ENCODE data around the gene FCHO1.
A peak's percentile ranks its signal among the peaks of the same experiment; 100 is the strongest.
"Not testable (repeated sequence)": the region's sequence is repeated elsewhere in the genome, so short reads cannot be mapped to it uniquely, and the experiment has no call there.

FCHO1 gene

GRCh38 chr19:17755977-17756670 lies 4.8 kb downstream of the FCHO1 start:
- intact Hi-C loops (cut with DNase I) = no loop called here
- DNase-seq = peak; percentile 83 to 99 (median 91)

- intact Hi-C loops (cut with DNase I) = no loop called here
- DNase-seq = peak; percentile 89 to 99 (median 96)
These were observed 5.8 kb downstream of the FCHO1 start for GRCh38 chr19:17757125-17757524.

- intact Hi-C loops (cut with DNase I) = no loop called here
- no peak for DNase-seq
These were observed 7.2 kb downstream of the FCHO1 start for GRCh38 chr19:17758515-17758914.

- intact Hi-C loops (cut with DNase I) = no loop called here
- no peak for DNase-seq
These were observed 9.9 kb downstream of the FCHO1 start for GRCh38 chr19:17761148-17761547.

- peak in 5 of 10 donors; percentile 53 to 93 (median 75) for DNase-seq
- intact Hi-C loops (cut with DNase I) = no loop called here
These were observed 11.4 kb downstream of the FCHO1 start for GRCh38 chr19:17762505-17763229.

GRCh38 chr19:17764348-17764747 lies 13.1 kb downstream of the FCHO1 start:
- intact Hi-C loops (cut with DNase I) = no loop called here
- DNase-seq = no peak

- peak in 4 of 10 donors; percentile 17 to 91 (median 54) for DNase-seq
- intact Hi-C loops (cut with DNase I) = no loop called here
These were observed 13.9 kb downstream of the FCHO1 start for GRCh38 chr19:17765069-17765618.

- intact Hi-C loops (cut with DNase I) = loop anchor here (1.0 kb wide), 1 partner anchor 62 kb away; no protein-coding TSS in a partner anchor
- DNase-seq = peak in 9 of 10 donors; percentile 50 to 97 (median 80)
These were observed 15.4 kb downstream of the FCHO1 start for GRCh38 chr19:17766543-17767131.

- intact Hi-C loops (cut with DNase I) = no loop called here
- DNase-seq = no peak
These were observed 16.3 kb downstream of the FCHO1 start for GRCh38 chr19:17767559-17767958.

GRCh38 chr19:17770613-17771012 lies 19.3 kb downstream of the FCHO1 start:
- intact Hi-C loops (cut with DNase I) = no loop called here
- peak in 2 of 10 donors; percentile 80 to 84 for DNase-seq

- intact Hi-C loops (cut with DNase I) = no loop called here
- DNase-seq = no peak
These were observed 20.9 kb downstream of the FCHO1 start for GRCh38 chr19:17772172-17772571.

GRCh38 chr19:17775245-17775927 lies 24.1 kb downstream of the FCHO1 start:
- DNase-seq = peak in 1 of 10 donors; percentile 49
- intact Hi-C loops (cut with DNase I) = loop anchor here (5.0 kb wide), 1 partner anchor 163 kb away; no protein-coding TSS in a partner anchor

GRCh38 chr19:17775991-17776803 lies 24.9 kb downstream of the FCHO1 start:
- intact Hi-C loops (cut with DNase I) = loop anchor here (5.0 kb wide), 1 partner anchor 164 kb away; no protein-coding TSS in a partner anchor
- DNase-seq = no peak

- intact Hi-C loops (cut with DNase I) = loop anchor here (5.0 kb wide), 1 partner anchor 166 kb away; no protein-coding TSS in a partner anchor
- DNase-seq = not testable (repeated sequence)
These were observed 26.6 kb downstream of the FCHO1 start for GRCh38 chr19:17777840-17778239.

- intact Hi-C loops (cut with DNase I) = loop anchor here (5.0 kb wide), 1 partner anchor 166 kb away; no protein-coding TSS in a partner anchor
- DNase-seq = peak in 4 of 10 donors; percentile 28 to 91 (median 81)
These were observed 27.1 kb downstream of the FCHO1 start for GRCh38 chr19:17778251-17778967.

- DNase-seq = peak in 5 of 10 donors; percentile 28 to 92 (median 44)
- intact Hi-C loops (cut with DNase I) = loop anchor here (5.0 kb wide), 1 partner anchor 167 kb away; no protein-coding TSS in a partner anchor
These were observed 28.0 kb downstream of the FCHO1 start for GRCh38 chr19:17778968-17779929.

GRCh38 chr19:17780781-17781180 lies 29.5 kb downstream of the FCHO1 start:
- intact Hi-C loops (cut with DNase I) = loop anchor here (5.0 kb wide), 1 partner anchor 78 kb away; no protein-coding TSS in a partner anchor

More at GRCh38 chr19:17780781-17781180, 29.5 kb downstream of the FCHO1 start:
- DNase-seq = no peak
